Fibroblast of the aortic adventitia (primary cell): Measurements from ENCODE around the gene EFL1. TPM values are rescaled to one million over a fixed set of nuclear protein-coding genes. Genes with fewer than 3 reads are reported as not detected.
"Not testable (repeated sequence)": the region's sequence is repeated elsewhere in the genome, so short reads cannot be mapped to it uniquely, and the experiment has no call there.

Experiments
- DNase-seq: peaks from one replicate; pipeline ENCODE4 v3.0.0-alpha.2; 2010; ENCODE audit warnings: low read depth
- H3K4me3 ChIP-seq: 2 replicates; pipeline ENCODE4 v1.5.1; 2011; ENCODE audit warnings: low read depth, mild to moderate bottlenecking, control low read depth, low read length, moderate library complexity
- total RNA-seq: library from RNA; depleted of rRNA; stranded (reverse); fragments of >200 nt; gene quantifications from 2 replicates; pipeline ENCODE4 v1.2.3, GENCODE V29; 2012; ENCODE audit warnings: low replicate concordance
- TF ChIP-seq, protein P1 (sequence below): IDR thresholded peaks from 2 replicates; pipeline ENCODE4 v1.5.1; 2011; ENCODE audit warnings: mild to moderate bottlenecking, low read length, control low read depth, inconsistent platforms; ENCODE audit not compliant: insufficient read depth

The EFL1 gene
- total RNA-seq, 1 donor = 36.7 TPM

DNA sequence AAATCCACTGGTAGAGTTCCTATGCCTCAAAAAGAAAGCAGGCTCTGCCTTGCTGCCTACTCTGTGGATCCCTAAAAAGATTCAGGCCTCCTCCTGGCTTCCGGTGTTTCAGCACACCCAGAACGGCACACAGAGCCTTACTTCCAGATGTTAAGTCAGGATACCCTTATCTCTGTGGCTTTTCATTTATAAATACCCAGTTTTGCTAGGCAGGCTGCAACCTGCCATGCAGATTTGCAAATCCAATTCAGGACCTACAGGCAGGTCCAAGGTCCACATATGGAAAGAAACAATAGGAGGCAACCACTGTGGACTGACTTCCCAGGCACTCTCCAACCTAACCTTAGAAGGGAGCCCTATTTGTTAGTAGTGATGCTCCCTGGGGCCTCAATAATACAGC lies 30.7 kb downstream of the EFL1 start:
- TF ChIP-seq, protein P1, sequence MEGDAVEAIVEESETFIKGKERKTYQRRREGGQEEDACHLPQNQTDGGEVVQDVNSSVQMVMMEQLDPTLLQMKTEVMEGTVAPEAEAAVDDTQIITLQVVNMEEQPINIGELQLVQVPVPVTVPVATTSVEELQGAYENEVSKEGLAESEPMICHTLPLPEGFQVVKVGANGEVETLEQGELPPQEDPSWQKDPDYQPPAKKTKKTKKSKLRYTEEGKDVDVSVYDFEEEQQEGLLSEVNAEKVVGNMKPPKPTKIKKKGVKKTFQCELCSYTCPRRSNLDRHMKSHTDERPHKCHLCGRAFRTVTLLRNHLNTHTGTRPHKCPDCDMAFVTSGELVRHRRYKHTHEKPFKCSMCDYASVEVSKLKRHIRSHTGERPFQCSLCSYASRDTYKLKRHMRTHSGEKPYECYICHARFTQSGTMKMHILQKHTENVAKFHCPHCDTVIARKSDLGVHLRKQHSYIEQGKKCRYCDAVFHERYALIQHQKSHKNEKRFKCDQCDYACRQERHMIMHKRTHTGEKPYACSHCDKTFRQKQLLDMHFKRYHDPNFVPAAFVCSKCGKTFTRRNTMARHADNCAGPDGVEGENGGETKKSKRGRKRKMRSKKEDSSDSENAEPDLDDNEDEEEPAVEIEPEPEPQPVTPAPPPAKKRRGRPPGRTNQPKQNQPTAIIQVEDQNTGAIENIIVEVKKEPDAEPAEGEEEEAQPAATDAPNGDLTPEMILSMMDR = no peak
- no peak for DNase-seq
- H3K4me3 ChIP-seq = no peak overlapping the region

DNA sequence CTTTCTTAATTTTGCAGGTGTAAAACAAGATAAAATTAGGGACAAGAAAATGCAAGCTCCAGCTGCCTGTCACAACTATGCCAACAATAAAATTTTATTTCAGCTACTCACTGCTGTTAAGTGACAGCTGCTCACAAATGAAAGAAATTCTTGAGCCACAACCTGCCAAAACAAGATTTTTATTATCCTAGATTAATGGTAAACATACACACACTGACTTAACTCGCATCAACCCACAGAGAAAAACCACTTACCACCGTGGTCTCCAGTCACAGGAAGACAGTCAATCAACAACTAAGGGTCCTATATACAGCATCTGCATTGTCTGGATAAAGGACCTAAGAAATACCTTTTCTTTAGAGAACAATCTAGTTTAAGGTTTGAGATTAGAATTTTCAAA lies 31.3 kb downstream of the EFL1 start:
- TF ChIP-seq, protein P1 = no peak
- DNase-seq = no peak
- no peak overlapping the region for H3K4me3 ChIP-seq

DNA sequence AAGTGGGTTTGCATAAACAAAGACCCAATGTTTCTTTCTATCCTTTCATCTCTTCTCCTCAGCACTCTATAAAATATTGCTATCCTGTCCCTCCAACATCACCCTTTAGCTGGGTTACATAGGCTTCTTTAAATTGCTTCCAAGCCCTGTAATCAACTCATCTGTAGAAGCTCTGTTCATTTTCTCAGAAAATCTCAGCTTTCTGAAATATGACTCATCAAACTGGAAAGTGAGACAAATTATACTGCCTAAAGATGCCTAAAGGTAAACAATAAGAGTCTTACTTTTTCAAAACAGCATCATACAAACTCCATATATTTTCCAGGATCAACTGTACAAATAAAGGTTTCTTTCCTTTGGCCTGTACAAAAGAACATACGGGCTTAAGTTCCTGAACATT lies 33.8 kb downstream of the EFL1 start:
- no peak for DNase-seq
- TF ChIP-seq, protein P1 = no peak

DNA sequence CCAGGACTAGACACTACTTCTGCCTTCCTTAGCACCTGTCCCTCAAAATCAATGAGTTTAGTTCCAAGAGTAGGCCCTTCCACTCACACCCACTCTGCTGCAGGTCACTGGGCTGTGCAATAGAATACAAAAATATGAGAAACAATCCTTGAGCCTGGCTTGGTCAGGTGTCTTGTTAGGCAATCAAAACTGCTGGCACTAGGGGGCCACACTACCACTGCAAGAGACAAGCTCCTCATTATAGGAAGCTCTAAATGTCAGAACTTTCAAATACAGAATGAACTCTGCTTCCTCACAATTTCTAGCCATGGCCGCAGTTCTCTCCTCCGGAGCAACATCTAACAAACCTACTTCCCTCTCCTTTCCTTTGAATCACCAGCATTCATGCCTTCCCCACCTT lies 41.0 kb downstream of the EFL1 start:
- not testable (repeated sequence) for H3K4me3 ChIP-seq
- TF ChIP-seq, protein P1 = peak; percentile 21
- DNase-seq = peak; percentile 21

More for the DNA sequence above, 33.8 kb downstream of the EFL1 start:
- H3K4me3 ChIP-seq = no peak overlapping the region

DNA sequence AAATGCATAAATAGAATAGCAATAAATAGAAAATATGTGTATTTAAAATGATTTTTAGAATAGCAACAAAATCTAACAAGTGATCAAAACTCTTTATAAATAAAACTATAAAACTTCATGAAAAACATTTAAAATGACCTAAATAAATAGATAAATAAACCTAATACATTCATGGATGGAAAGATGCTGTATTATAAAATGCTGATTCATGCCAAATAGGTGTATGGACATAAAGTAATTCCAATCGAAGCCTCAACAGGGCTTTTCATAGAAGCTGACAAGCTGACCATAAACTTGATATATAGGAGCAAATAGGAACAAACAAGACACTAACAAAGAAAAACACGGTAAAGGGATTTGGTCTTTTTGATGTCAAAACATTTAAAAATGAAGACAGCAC lies 46.4 kb downstream of the EFL1 start:
- not testable (repeated sequence) for DNase-seq, H3K4me3 ChIP-seq

DNA sequence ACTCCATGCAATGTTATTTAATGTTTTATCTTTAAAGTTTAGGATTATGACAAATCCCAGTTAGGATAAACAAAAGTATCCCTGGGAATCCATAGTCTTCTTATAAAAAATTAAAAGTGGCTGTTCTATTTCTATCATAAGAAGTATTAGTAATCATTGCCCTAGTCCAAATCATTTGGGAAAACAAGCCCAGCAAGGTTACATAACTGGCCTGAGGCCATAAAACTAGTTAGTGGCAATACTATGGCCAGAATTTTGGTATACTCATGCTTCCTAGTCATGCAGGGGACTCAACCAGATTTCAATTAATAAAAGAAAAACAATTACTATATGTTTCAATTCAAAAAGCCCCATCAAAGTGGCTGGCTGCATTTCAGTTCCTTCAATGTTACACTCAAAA lies 50.3 kb downstream of the EFL1 start:
- peak; percentile 59 for DNase-seq
- H3K4me3 ChIP-seq = not testable (repeated sequence)

DNA sequence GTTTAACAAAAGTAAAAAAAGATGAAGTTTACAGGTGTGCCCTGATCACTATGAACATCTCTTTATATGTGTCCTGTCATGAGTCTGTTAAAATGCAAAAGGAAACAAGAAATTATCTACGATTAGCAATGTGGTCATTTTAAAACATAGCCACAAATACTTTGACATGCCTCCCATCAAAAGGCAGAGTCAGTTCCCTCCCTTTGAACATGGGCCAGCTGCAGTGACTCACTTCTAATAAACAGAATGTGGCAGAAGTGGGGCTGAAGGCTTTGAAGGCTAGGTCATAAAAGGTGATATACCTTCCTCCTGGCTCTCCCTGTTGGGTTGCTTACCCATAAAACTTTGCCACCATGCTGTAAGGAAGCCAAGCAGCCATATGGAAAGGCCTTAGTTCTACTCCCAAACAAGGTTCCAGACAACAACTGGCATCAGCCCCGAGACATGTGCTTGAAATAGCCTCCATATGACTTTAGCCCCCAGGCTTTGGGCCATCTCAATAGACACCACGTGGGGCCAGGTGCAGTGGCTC lies 52.4 kb downstream of the EFL1 start:
- peak; percentile 43 for DNase-seq

DNA sequence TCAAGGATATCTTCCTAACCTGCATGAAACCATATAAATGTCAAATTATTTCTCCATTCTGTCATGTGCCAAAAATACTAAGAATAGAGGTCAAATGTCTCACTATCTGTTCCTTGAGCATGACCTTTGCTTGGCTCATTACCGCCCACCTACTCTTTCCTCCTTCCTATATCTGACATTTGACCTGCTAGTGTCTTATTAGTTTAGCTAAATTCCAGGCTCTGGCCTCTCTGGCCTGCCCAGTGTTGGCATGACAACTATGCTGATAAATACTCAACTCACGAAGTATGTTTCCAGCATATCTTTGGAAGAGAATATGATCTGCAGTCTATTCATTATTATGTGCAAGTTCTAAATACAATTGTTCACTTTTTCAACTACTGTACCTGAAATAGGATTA lies 58.0 kb downstream of the EFL1 start:
- not testable (repeated sequence) for H3K4me3 ChIP-seq, DNase-seq

More for the DNA sequence above, 52.4 kb downstream of the EFL1 start:
- not testable (repeated sequence) for H3K4me3 ChIP-seq

DNA sequence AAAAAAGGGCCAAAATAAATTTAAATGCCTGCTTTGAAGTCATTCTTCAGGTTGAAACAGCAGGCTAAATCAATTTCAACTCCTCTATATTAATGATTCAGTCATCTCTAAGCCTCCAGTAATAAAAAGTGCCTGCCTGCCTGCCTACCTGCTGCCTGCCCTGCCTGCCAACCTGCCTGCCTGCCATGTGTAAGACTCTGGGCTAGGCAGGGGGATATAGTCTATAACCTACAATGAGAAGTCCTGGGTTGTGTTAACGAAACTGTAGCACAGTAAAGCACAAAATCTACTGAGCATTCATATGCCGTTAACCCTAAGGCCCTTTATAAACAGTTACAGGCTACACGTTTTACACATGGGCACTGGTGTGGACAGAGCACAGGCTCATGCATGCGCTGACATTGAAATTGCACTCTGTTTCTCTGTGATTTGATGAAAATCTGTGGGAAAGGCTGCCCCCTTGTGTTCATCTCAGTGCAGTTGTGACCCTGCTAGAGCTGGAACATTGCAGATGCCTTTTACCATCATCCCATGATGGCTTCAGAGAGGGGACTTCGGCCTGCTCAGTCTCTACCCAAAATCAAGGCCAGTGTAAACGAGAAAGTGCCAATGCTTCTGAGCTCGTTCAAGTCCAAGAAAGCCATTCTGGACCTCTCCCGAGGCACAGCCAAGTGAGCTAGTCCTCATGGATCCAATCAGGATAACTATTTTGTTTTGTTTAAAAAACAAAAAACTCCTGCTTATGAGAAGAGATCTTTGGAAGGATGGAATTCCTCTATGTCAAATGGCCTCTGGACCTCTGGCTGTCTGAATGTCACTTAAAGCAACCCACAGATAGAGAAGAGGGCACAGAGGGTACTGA lies 64.6 kb downstream of the EFL1 start:
- H3K4me3 ChIP-seq = no peak overlapping the region
- peak; percentile 84 for DNase-seq
- TF ChIP-seq, protein P1 = peak; percentile 73
